KG1 (cell line): ENCODE measurements around the gene RNFT2.

Experiments
- DNase-seq: peaks from one replicate; lab custom pipeline; 2025; lab: John Stamatoyannopoulos, UW

Gene RNFT2

GRCh38 chr12:116737774-116738657, at the start of gene RNFT2, which contains the start of gene SPRING1:
TSS of gene RNFT2 (plus strand) at chr12:116738315. CDS start at chr12:116740498, 2,183 bp downstream.
TSS of gene SPRING1 (minus strand) at chr12:116738069. CDS start at chr12:116737900, 169 bp downstream.
- DNase-seq, result peak; percentile 94

GRCh38 chr12:116689521-116689920, 48.6 kb upstream of the RNFT2 start:
- no peak for DNase-seq

GRCh38 chr12:116689979-116690744, 48.0 kb upstream of the RNFT2 start:
- no peak for DNase-seq

GRCh38 chr12:116691205-116691604, 46.9 kb upstream of the RNFT2 start:
- DNase-seq, result no peak

GRCh38 chr12:116691636-116692035, 46.5 kb upstream of the RNFT2 start:
- DNase-seq, result no peak

GRCh38 chr12:116692605-116693004, 45.5 kb upstream of the RNFT2 start:
- no peak for DNase-seq

- DNase-seq, result no peak
These were observed 44.6 kb upstream of the RNFT2 start for GRCh38 chr12:116693286-116694227.

- DNase-seq, result no peak
These were observed 43.3 kb upstream of the RNFT2 start for GRCh38 chr12:116694653-116695463.

GRCh38 chr12:116695464-116695725, 42.7 kb upstream of the RNFT2 start:
- no peak for DNase-seq

GRCh38 chr12:116697305-116697704, 40.8 kb upstream of the RNFT2 start:
- no peak for DNase-seq

GRCh38 chr12:116697716-116698115, 40.4 kb upstream of the RNFT2 start:
- no peak for DNase-seq

GRCh38 chr12:116698116-116698515, 40.0 kb upstream of the RNFT2 start:
- DNase-seq, result no peak

- DNase-seq, result no peak
These were observed 39.5 kb upstream of the RNFT2 start for GRCh38 chr12:116698554-116699075.

GRCh38 chr12:116700066-116700465, 38.0 kb upstream of the RNFT2 start:
- DNase-seq, result no peak

GRCh38 chr12:116701432-116701831, 36.7 kb upstream of the RNFT2 start:
- DNase-seq, result no peak

GRCh38 chr12:116703214-116703795, 34.8 kb upstream of the RNFT2 start:
- DNase-seq, result peak; percentile 51

- DNase-seq, result no peak
These were observed 30.4 kb upstream of the RNFT2 start for GRCh38 chr12:116707751-116708150.

GRCh38 chr12:116708826-116709756, 29.0 kb upstream of the RNFT2 start:
- peak; percentile 51 for DNase-seq

- DNase-seq, result no peak
These were observed 28.3 kb upstream of the RNFT2 start for GRCh38 chr12:116709768-116710167.
